ENCODE results near the gene POLDIP3.
"Not testable (repeated sequence)": the region's sequence is repeated elsewhere in the genome, so short reads cannot be mapped to it uniquely, and the experiment has no call there.

POLDIP3 gene

GRCh38 chr22:42611051-42611450, 3.6 kb downstream of the POLDIP3 start:
- Histone ChIP-seq H3K27me3 (replicated peaks; ENCODE audit: control insufficient read depth, insufficient read depth, low read length) (no peaks in the 10 kb centered on the region), H3K4me3 (replicated peaks; ENCODE audit: low read depth, low read length) (no peak overlapping the region), H3K36me3 (ENCODE audit: control insufficient read depth, insufficient read depth, low read length) (peaks cover 12% of the 10 kb centered on the region)
- no peak for DNase-seq (ENCODE audit: extremely low read depth, insufficient read length)
- no peak for TF ChIP-seq CTCF (IDR thresholded peaks at IDR 0.05; ENCODE audit: insufficient read depth, low read length, poor library complexity, severe bottlenecking)

- DNase-seq (ENCODE audit: extremely low read depth, insufficient read length), result no peak
- Histone ChIP-seq H3K36me3 (ENCODE audit: control insufficient read depth, insufficient read depth, low read length) (peaks cover 12% of the 10 kb centered on the region), H3K4me3 (replicated peaks; ENCODE audit: low read depth, low read length) (no peak overlapping the region), H3K27me3 (replicated peaks; ENCODE audit: control insufficient read depth, insufficient read depth, low read length) (no peaks in the 10 kb centered on the region)
- no peak for TF ChIP-seq CTCF (IDR thresholded peaks at IDR 0.05; ENCODE audit: insufficient read depth, low read length, poor library complexity, severe bottlenecking)
Measured at GRCh38 chr22:42610186-42610585, 4.5 kb downstream of the POLDIP3 start.

- Histone ChIP-seq H3K36me3 (ENCODE audit: control insufficient read depth, insufficient read depth, low read length) (peaks cover 12% of the 10 kb centered on the region), H3K27me3 (replicated peaks; ENCODE audit: control insufficient read depth, insufficient read depth, low read length) (no peaks in the 10 kb centered on the region), H3K4me3 (replicated peaks; ENCODE audit: low read depth, low read length) (no peak overlapping the region)
- no peak for DNase-seq (ENCODE audit: extremely low read depth, insufficient read length)
- no peak for TF ChIP-seq CTCF (IDR thresholded peaks at IDR 0.05; ENCODE audit: insufficient read depth, low read length, poor library complexity, severe bottlenecking)
Measured at GRCh38 chr22:42608823-42609361, 5.8 kb downstream of the POLDIP3 start.

- no peak overlapping the region for H3K4me3 ChIP-seq (replicated peaks; ENCODE audit: low read depth, low read length)
- H3K36me3 ChIP-seq (ENCODE audit: control insufficient read depth, insufficient read depth, low read length), result peaks cover 12% of the 10 kb centered on the region
- no peak for TF ChIP-seq CTCF (IDR thresholded peaks at IDR 0.05; ENCODE audit: insufficient read depth, low read length, poor library complexity, severe bottlenecking)
- no peaks in the 10 kb centered on the region for H3K27me3 ChIP-seq (replicated peaks; ENCODE audit: control insufficient read depth, insufficient read depth, low read length)
- no peak for DNase-seq (ENCODE audit: extremely low read depth, insufficient read length)
Measured at GRCh38 chr22:42608136-42608822, 6.4 kb downstream of the POLDIP3 start.

- not testable (repeated sequence) for DNase-seq (ENCODE audit: extremely low read depth, insufficient read length); H3K27me3 ChIP-seq (replicated peaks; ENCODE audit: control insufficient read depth, insufficient read depth, low read length); H3K4me3 ChIP-seq (replicated peaks; ENCODE audit: low read depth, low read length)
- peaks cover 14% of the 10 kb centered on the region for H3K36me3 ChIP-seq (ENCODE audit: control insufficient read depth, insufficient read depth, low read length)
Measured at GRCh38 chr22:42607641-42608040, 7.0 kb downstream of the POLDIP3 start.

- peaks cover 26% of the 10 kb centered on the region for H3K36me3 ChIP-seq (ENCODE audit: control insufficient read depth, insufficient read depth, low read length)
- no peaks in the 10 kb centered on the region for H3K27me3 ChIP-seq (replicated peaks; ENCODE audit: control insufficient read depth, insufficient read depth, low read length)
- no peak overlapping the region for H3K4me3 ChIP-seq (replicated peaks; ENCODE audit: low read depth, low read length)
- no peak for DNase-seq (ENCODE audit: extremely low read depth, insufficient read length)
- TF ChIP-seq CTCF (IDR thresholded peaks at IDR 0.05; ENCODE audit: insufficient read depth, low read length, poor library complexity, severe bottlenecking), result no peak
Measured at GRCh38 chr22:42604403-42604802, 10.3 kb downstream of the POLDIP3 start.
